GM13977 (cell line): ENCODE data around the gene TNRC6A.

ENCODE experiments used
- DNase-seq: peaks from one replicate; pipeline ENCODE4 v3.0.0; 2012; ENCODE audit warnings: low spot score
- CTCF ChIP-seq: IDR thresholded peaks from 2 replicates; pipeline ENCODE4 v1.5.1; 2012; ENCODE audit warnings: mild to moderate bottlenecking, control low read depth; ENCODE audit not compliant: insufficient read depth; ENCODE audit errors: extremely low read depth, missing control alignments
- in situ Hi-C: fragments of 300-500 bp; cut with MboI; formaldehyde crosslinking; loops from one replicate; pipeline ENCODE4 v1.12.0; 2022; ENCODE audit warnings: low sequenced_read_pairs, low pct_unique_long_range_greater_than_20kb, mixed read lengths, inconsistent platforms; ENCODE audit not compliant: unreplicated experiment

The TNRC6A gene

DNA sequence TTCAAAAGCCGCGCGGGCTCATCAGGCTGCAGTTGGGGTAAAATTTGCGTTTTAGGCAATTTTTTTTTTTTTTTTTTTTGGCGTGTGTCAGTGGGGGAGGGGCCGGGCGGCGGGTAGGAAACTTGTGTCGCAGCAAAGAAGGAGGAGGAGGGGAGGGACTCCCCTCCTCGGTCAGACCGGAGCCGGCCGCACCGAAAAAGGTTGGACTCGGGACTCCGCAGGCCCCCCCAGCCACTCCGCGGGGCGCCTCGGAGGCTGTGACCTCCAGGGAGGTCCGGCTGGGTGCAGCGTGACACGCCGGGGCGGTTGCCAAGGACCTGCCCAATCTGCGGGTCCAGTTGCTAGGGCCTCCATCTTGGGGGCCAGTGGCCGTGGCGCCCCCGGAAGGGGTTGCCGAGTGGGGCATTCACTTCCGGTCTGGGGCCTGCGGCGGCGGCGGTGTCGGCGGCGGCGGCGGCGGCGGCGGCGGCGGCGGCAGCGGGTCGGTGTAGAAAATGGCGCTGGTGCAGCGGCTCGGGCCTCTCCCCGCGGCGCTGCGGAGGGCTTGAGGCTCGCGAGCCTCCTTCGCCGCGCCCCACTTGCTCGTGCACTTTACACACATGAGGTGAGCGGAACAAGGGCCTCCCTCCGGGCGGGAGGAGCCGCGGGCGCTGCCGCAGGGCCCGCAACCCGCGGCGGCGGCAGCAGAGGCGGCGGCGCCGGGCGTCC lies at the start of gene TNRC6A:
Gene TNRC6A, plus strand, starts transcription at position 409 of the 708 bp plus-strand sequence. Its CDS starts 191 bp downstream, at position 600.
- no peak for TF ChIP-seq CTCF
- in situ Hi-C loops: no loop called here
- DNase-seq: peak; percentile 93

DNA sequence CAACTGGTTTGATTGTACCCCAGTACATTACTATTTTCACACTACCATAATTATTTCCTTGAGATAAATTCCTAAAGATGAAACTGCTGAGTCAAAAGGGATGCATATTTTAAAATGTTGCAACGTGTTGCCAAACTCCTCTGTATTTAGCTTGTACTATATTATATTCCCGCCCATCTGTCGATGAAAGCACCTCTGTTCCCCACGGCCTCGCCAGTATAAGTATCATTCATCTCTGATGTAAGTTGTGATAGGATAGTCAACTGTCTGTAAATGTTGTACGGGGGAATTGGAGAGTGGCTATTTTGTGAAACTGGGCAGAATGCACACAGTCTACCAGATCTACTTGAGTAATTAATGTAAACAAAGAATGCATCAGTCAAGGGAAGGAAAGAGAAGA lies 47.7 kb upstream of the TNRC6A start:
- DNase-seq: no peak
- no peak for TF ChIP-seq CTCF
- in situ Hi-C loops: no loop called here

DNA sequence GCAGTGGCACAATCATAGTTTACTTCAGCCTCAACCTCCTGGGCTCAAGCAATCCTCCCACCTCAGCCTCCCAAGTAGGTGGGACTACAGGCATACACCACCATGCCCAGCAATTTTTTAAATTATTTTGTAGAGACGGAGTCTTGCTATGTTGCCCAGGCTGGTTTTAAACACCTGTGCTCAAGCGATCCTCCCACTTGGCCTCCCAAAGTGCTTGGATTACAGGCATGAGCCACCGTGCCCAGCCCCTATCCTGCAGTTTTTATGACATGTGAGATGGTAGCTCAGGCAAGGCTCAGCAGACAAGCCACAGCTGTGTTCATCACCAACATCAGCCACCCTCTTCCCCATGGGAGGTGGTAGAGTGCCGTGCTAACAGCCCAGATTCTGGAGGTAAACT lies 46.2 kb upstream of the TNRC6A start:
- DNase-seq: no peak
- TF ChIP-seq CTCF: no peak
- in situ Hi-C loops: no loop called here

- TF ChIP-seq CTCF: no peak
- DNase-seq: no peak
- in situ Hi-C loops: no loop called here
Measured at GRCh38 chr16:24683847-24684493, 45.5 kb upstream of the TNRC6A start.

DNA sequence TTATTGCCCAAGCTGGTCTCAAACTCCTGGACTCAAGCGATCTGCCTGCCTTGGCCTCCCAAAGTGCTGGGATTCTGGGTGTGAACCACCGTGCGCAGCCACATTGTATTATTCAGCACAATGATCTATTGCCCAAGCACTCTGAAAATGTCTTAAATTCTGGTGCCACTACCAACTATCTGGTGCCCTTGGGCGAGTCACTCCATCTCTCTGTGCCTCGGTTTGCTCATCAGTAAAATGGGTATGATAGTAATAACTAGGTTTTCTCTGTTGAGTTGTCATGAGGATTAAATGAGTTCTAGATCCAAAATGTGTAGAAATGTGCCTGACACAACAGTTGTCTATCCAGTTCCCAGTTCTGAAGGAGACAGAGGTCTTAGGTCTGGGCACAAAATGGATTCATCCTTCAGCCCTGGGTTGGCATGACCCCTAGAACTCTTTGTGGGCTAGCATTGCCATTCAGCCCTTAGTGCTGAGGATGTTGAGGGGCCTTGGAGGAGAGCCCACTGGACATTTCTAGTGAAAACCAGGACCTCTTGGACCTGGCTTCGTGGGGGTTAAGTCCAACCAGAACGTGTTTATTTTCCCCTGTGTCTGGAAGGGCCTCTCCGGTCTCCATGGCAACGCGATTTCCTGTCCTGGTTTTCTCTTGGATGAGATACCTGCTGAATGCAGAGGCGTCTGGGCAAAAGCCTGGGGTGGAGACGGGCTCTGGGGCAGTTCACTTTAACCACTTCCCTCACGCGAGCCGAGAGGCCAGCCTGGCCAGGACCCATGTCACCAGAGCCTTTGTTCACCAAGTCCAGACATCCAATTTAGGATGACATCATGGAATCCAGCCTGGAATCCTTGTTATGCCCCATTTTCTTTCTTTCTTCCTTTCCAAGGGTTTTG lies 43.7 kb upstream of the TNRC6A start:
- in situ Hi-C loops: no loop called here
- no peak for TF ChIP-seq CTCF

GRCh38 chr16:24686678-24687077 lies 42.8 kb upstream of the TNRC6A start:
- no peak for TF ChIP-seq CTCF
- DNase-seq: no peak
- in situ Hi-C loops: no loop called here

More for the DNA sequence above, 43.7 kb upstream of the TNRC6A start:
- DNase-seq: no peak
